Measurements from ENCODE around the gene TJP2. TPM values are rescaled to one million over a fixed set of nuclear protein-coding genes. Genes with fewer than 3 reads are reported as not detected.

TJP2 gene
- polyA plus RNA-seq, 1 donor from 2014 or later: 3.1 TPM

GRCh38 chr9:69191231-69191630, 17.2 kb downstream of the TJP2 start:
- TF ChIP-seq EP300 (conservative IDR thresholded peaks at IDR 0.05; ENCODE audit: poor library complexity, severe bottlenecking) (no peak), EZH2 (IDR thresholded peaks at IDR 0.05; ENCODE audit: borderline replicate concordance, insufficient read depth, low read length, poor library complexity, severe bottlenecking) (no peak)
- Histone ChIP-seq H4K20me1 (ENCODE audit: insufficient read depth) (no peaks in the 10 kb centered on the region), H2AFZ (ENCODE audit: low read depth, low read length) (no peak overlapping the region), H3K4me2 (ENCODE audit: low read length) (no peak overlapping the region), H3K9me3 (ENCODE audit: low read length) (no peaks in the 10 kb centered on the region), H3K36me3 (ENCODE audit: insufficient read depth, low read length) (no peaks in the 10 kb centered on the region), H3F3A (ENCODE audit: insufficient read depth, low read length, poor library complexity, severe bottlenecking) (no peaks in the 10 kb centered on the region), H3K9ac (ENCODE audit: low read length) (no peak overlapping the region), H3K27me3 (ENCODE audit: insufficient read depth, low read depth, low read length) (no peaks in the 10 kb centered on the region), H3K27ac (ENCODE audit: low read length) (no peak overlapping the region), H3K79me2 (replicated peaks; ENCODE audit: insufficient read depth, low read length) (no peaks in the 10 kb centered on the region), H3K4me3 (ENCODE audit: low read length) (no peak overlapping the region), H3K9me2 (ENCODE audit: insufficient read depth, low read length) (no peaks in the 10 kb centered on the region)

GRCh38 chr9:69192214-69192613, 18.1 kb downstream of the TJP2 start:
- Histone ChIP-seq H3K9ac (ENCODE audit: low read length) (no peak overlapping the region), H3K4me3 (ENCODE audit: low read length) (no peak overlapping the region), H2AFZ (ENCODE audit: low read depth, low read length) (no peak overlapping the region), H3K4me2 (ENCODE audit: low read length) (no peak overlapping the region), H3K27me3 (ENCODE audit: insufficient read depth, low read depth, low read length) (no peaks in the 10 kb centered on the region), H4K20me1 (ENCODE audit: insufficient read depth) (no peaks in the 10 kb centered on the region), H3K36me3 (ENCODE audit: insufficient read depth, low read length) (no peaks in the 10 kb centered on the region), H3F3A (ENCODE audit: insufficient read depth, low read length, poor library complexity, severe bottlenecking) (no peaks in the 10 kb centered on the region), H3K79me2 (replicated peaks; ENCODE audit: insufficient read depth, low read length) (no peaks in the 10 kb centered on the region), H3K9me3 (ENCODE audit: low read length) (no peaks in the 10 kb centered on the region), H3K27ac (ENCODE audit: low read length) (no peak overlapping the region), H3K9me2 (ENCODE audit: insufficient read depth, low read length) (no peaks in the 10 kb centered on the region)
- no peak for TF ChIP-seq SMC3 (conservative IDR thresholded peaks at IDR 0.05; ENCODE audit: poor library complexity)

- H3K9me3 ChIP-seq (ENCODE audit: low read length): no peaks in the 10 kb centered on the region
- TF ChIP-seq REST (IDR thresholded peaks at IDR 0.05; ENCODE audit: borderline replicate concordance): no peak
- TF ChIP-seq POLR2AphosphoS5 (IDR thresholded peaks at IDR 0.05): no peak
- no peak for TF ChIP-seq EP300 (conservative IDR thresholded peaks at IDR 0.05; ENCODE audit: poor library complexity, severe bottlenecking)
- no peak for TF ChIP-seq MXI1 (conservative IDR thresholded peaks at IDR 0.05; ENCODE audit: poor library complexity, severe bottlenecking)
- TF ChIP-seq, protein P1, sequence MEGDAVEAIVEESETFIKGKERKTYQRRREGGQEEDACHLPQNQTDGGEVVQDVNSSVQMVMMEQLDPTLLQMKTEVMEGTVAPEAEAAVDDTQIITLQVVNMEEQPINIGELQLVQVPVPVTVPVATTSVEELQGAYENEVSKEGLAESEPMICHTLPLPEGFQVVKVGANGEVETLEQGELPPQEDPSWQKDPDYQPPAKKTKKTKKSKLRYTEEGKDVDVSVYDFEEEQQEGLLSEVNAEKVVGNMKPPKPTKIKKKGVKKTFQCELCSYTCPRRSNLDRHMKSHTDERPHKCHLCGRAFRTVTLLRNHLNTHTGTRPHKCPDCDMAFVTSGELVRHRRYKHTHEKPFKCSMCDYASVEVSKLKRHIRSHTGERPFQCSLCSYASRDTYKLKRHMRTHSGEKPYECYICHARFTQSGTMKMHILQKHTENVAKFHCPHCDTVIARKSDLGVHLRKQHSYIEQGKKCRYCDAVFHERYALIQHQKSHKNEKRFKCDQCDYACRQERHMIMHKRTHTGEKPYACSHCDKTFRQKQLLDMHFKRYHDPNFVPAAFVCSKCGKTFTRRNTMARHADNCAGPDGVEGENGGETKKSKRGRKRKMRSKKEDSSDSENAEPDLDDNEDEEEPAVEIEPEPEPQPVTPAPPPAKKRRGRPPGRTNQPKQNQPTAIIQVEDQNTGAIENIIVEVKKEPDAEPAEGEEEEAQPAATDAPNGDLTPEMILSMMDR (IDR thresholded peaks at IDR 0.05; ENCODE audit: poor library complexity, severe bottlenecking): no peak
- TF ChIP-seq EZH2 (IDR thresholded peaks at IDR 0.05; ENCODE audit: borderline replicate concordance, insufficient read depth, low read length, poor library complexity, severe bottlenecking): no peak
- TF ChIP-seq TAF1 (IDR thresholded peaks at IDR 0.05; ENCODE audit: low read depth): no peak
- no peak for TF ChIP-seq SMC3 (conservative IDR thresholded peaks at IDR 0.05; ENCODE audit: poor library complexity)
- no peak for TF ChIP-seq RAD21 (conservative IDR thresholded peaks at IDR 0.05)
- no peak overlapping the region for H2AFZ ChIP-seq (ENCODE audit: low read depth, low read length)
- no peaks in the 10 kb centered on the region for H3F3A ChIP-seq (ENCODE audit: insufficient read depth, low read length, poor library complexity, severe bottlenecking)
- no peaks in the 10 kb centered on the region for H4K20me1 ChIP-seq (ENCODE audit: insufficient read depth)
- H3K9ac ChIP-seq (ENCODE audit: low read length): no peak overlapping the region
- no peaks in the 10 kb centered on the region for H3K9me2 ChIP-seq (ENCODE audit: insufficient read depth, low read length)
- H3K79me2 ChIP-seq (replicated peaks; ENCODE audit: insufficient read depth, low read length): no peaks in the 10 kb centered on the region
- no peak overlapping the region for H3K4me3 ChIP-seq (ENCODE audit: low read length)
- H3K27me3 ChIP-seq (ENCODE audit: insufficient read depth, low read depth, low read length): no peaks in the 10 kb centered on the region
- H3K4me2 ChIP-seq (ENCODE audit: low read length): no peak overlapping the region
- no peaks in the 10 kb centered on the region for H3K36me3 ChIP-seq (ENCODE audit: insufficient read depth, low read length)
- H3K27ac ChIP-seq (ENCODE audit: low read length): no peak overlapping the region
Observed at GRCh38 chr9:69193685-69194032, 19.6 kb downstream of the TJP2 start.

All from neural cell (in vitro differentiated cells).